ENCODE data around the gene ALLC.
"Not testable (repeated sequence)": the region's sequence is repeated elsewhere in the genome, so short reads cannot be mapped to it uniquely, and the experiment has no call there.

The ALLC gene

GRCh38 chr2:3657881-3658280, at the start of gene ALLC:
Gene ALLC (plus strand): TSS chr2:3658200. CDS start chr2:3671158, 12,958 bp downstream.
- DNase-seq (ENCODE audit: insufficient read length, low spot score) (no peak), FAIRE-seq (no peak)

GRCh38 chr2:3608373-3609278, 49.4 kb upstream of the ALLC start:
- FAIRE-seq, result no peak
- TF ChIP-seq POLR2A (IDR thresholded peaks at IDR 0.05; ENCODE audit: low read depth, low read length), result no peak
- DNase-seq (ENCODE audit: insufficient read length, low spot score), result no peak

More at GRCh38 chr2:3657881-3658280, at the start of gene ALLC:
- TF ChIP-seq POLR2A (IDR thresholded peaks at IDR 0.05; ENCODE audit: low read depth, low read length), result no peak

GRCh38 chr2:3609279-3609673, 48.7 kb upstream of the ALLC start:
- not testable (repeated sequence) for FAIRE-seq; DNase-seq (ENCODE audit: insufficient read length, low spot score)

DNA sequence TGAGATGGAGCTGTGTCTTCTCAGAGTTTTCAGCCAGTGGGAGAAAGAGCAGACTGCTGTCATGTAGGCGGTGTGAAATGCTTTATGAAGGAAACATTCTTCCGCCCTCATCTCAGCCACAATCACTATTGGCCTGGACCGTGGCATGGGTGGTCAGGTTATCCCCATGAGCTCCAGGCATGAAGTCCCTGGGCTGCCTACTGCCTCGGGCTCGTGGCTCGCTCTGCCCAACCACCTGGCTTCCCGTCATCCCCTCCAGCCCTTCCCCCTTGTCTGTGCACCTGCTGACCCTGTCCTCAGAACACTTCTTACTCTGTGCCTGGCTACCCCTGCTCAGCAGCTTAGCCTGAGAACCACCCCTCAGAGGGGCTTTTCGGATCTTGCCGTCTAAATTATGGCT, 47.6 kb upstream of the ALLC start:
- DNase-seq (ENCODE audit: insufficient read length, low spot score) (no peak), FAIRE-seq (no peak)
- no peak for TF ChIP-seq POLR2A (IDR thresholded peaks at IDR 0.05; ENCODE audit: low read depth, low read length)

DNA sequence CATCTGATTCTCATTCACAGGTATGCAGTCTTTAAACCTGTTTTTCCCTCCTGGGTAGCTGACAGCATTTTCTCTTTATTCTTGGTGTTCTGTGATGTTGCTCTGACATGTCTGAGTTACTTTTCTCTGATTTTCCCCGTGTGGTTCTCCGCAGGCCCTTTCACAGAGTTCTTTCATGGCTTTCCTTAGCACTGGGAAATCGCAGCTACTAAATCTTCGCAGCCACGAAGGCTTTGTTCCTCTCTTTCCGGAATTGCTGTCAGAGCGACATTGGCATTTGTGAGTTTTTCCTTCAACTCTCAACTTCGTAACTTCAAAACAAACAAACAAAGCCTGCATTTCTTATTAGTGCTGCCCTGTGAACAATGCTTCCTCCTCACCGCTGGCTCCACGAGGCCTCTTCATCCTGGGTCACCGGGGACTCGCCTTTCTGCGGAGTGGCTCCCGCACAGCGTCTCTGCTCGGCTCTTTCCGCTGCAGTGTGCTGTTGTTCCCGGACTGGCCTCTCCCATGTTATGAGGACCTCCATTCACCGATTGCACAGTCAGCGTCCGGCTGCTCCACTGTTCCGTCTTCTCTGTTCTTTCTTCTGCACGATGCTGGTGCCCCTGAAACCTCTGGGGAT, 47.0 kb upstream of the ALLC start:
- FAIRE-seq (no peak), DNase-seq (ENCODE audit: insufficient read length, low spot score) (no peak)

DNA sequence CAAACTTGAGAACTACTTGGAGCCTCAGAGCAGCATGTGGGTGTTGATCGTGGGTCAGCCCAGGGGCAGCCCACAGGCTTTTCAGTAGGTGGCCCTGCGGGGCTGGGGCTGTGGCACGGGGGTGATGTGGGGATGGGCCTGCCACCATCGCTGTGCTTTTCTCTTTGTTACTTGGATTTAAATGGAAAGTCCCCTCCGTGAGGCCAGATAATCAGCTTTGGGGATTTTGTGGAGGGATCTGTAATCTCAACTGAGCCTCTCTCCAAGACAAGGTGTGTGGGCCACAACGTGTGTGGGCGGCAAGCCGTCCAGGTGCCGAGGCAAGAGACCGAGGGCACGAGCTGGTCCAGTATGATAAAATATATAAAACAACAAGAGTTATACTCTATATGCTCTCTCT, 46.4 kb upstream of the ALLC start:
- no peak for DNase-seq (ENCODE audit: insufficient read length, low spot score)
- no peak for FAIRE-seq
- TF ChIP-seq POLR2A (IDR thresholded peaks at IDR 0.05; ENCODE audit: low read depth, low read length), result no peak

More for the DNA sequence above, 47.0 kb upstream of the ALLC start:
- TF ChIP-seq POLR2A (IDR thresholded peaks at IDR 0.05; ENCODE audit: low read depth, low read length), result no peak

DNA sequence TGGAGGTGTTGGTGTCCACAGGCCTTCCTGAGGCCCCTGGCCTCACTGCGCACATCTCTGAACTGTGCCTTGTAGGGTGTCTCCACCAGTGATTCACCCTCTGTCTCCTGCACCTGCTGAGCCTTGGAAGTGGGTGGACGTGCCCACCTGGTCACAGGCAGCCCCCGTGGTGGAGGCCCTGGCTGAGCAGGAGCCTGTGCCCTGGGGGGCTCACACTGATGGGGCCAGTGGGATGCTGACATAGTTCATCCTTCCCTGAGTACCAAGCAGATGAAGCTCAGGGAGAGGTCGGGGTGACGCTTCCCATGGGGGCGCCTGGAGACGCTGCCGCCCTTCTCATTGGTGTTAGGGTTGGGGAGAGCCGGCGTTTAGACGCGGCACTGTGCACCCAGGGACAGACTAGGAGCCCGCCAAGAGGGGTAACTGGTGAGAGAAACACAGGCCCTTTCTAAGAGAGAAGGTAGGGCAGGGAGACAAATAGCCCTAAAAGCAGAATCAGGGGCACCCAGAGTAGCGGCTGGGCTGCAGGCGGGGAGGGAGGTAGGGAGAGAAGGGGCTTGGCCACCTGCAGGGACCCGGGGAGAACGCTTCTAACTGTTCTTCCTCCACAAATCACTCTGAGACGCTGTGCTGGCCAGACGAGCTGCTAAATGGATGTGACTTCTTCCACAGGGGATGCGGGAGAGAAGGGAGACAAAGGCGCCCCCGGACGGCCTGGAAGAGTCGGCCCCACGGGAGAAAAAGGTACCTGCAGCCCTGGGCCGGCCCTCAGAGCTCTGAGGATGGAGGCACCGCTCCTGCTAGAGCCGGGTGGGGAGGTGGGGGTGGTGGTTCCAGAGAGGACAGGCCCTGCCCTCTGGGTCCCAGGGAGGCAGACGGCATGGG, 45.1 kb upstream of the ALLC start:
- no peak for TF ChIP-seq POLR2A (IDR thresholded peaks at IDR 0.05; ENCODE audit: low read depth, low read length)
- FAIRE-seq (no peak), DNase-seq (ENCODE audit: insufficient read length, low spot score) (no peak)

- no peak for FAIRE-seq
- DNase-seq (ENCODE audit: insufficient read length, low spot score), result no peak
- no peak for TF ChIP-seq POLR2A (IDR thresholded peaks at IDR 0.05; ENCODE audit: low read depth, low read length)
Observed at GRCh38 chr2:3613524-3613905, 44.5 kb upstream of the ALLC start.

DNA sequence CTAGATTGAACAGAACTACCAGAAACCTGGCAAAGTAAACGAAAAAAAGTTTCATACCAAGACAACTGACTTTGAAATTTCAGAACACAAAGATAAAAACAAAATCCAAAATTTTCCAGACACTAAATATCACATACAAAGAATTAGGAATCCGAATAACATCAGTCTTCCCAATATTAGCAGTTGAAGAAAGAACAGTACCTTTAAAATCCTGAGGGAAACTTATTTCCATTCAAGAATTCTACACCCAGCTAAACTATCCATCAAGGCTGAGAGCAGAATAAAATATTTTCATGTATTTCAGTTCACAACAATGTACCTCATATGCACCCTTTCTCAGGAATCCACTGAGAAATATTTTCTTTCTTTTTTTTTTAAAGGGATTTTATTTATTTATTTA, 43.3 kb upstream of the ALLC start:
- FAIRE-seq; DNase-seq (ENCODE audit: insufficient read length, low spot score): not testable (repeated sequence)

DNA sequence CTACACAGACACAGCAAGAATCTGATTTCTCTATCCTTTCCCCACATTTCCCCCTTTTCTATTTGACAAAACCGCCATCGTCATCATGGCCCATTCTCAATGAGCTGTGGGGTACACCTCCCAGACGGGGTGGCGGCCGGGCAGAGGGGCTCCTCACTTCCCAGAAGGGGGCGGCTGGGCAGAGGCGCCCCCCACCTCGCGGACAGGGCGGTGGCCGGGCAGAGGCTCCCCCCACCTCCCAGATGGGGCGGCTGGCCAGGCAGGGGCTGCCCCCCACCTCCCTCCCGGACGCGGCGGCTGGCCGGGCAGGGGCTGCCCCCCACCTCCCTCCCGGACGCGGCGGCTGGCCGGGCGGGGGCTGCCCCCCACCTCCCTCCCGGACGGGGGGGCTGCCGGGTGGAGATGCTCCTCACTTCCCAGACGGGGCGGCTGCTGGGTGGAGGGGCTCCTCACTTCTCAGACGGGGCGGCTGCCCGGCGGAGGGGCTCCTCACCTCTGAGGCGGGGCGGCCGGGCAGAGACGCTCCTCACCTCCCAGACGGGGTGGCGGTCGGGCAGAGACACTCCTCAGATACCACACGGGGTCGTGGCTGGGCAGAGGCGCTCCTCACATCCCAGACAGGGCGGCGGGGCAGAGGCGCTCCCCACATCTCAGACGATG, 42.3 kb upstream of the ALLC start:
- DNase-seq (ENCODE audit: insufficient read length, low spot score); FAIRE-seq: not testable (repeated sequence)

- not testable (repeated sequence) for DNase-seq (ENCODE audit: insufficient read length, low spot score); FAIRE-seq
Observed at GRCh38 chr2:3616435-3617197, 41.4 kb upstream of the ALLC start.

GRCh38 chr2:3617198-3617890, 40.7 kb upstream of the ALLC start:
- TF ChIP-seq POLR2A (IDR thresholded peaks at IDR 0.05; ENCODE audit: low read depth, low read length), result no peak
- FAIRE-seq (no peak), DNase-seq (ENCODE audit: insufficient read length, low spot score) (no peak)

- no peak for FAIRE-seq
- no peak for TF ChIP-seq POLR2A (IDR thresholded peaks at IDR 0.05; ENCODE audit: low read depth, low read length)
- DNase-seq (ENCODE audit: insufficient read length, low spot score), result no peak
Observed at GRCh38 chr2:3618367-3618766, 39.6 kb upstream of the ALLC start.

All from H54 (cell line).